Activated CD4-positive, alpha-beta T cell treated with anti-CD3 and anti-CD28 coated beads, Interleukin-2, Interleukin-4, amounts not matched to agents 100 ng/mL and 50 ng/mL, durations not matched to agents 16 hours and 8 hours (primary cell): ENCODE measurements around the gene PTPRR.
A peak's percentile ranks its signal among the peaks of the same experiment; 100 is the strongest.
"Not testable (repeated sequence)": the region's sequence is repeated elsewhere in the genome, so short reads cannot be mapped to it uniquely, and the experiment has no call there.

Experiments used
- DNase-seq: peaks from one replicate; pipeline ENCODE4 v3.0.0-alpha.2; 2020; ENCODE audit warnings: low spot score

PTPRR gene

GRCh38 chr12:70747445-70748260 lies 172.9 kb downstream of the PTPRR start:
- DNase-seq, result no peak

GRCh38 chr12:70745048-70745447 lies 175.5 kb downstream of the PTPRR start:
- no peak for DNase-seq

GRCh38 chr12:70744178-70744577 lies 176.4 kb downstream of the PTPRR start:
- no peak for DNase-seq

- DNase-seq, result no peak
These were observed 179.3 kb downstream of the PTPRR start for GRCh38 chr12:70741256-70741655.

- no peak for DNase-seq
These were observed 180.8 kb downstream of the PTPRR start for GRCh38 chr12:70739756-70740155.

GRCh38 chr12:70736351-70737133 lies 184.0 kb downstream of the PTPRR start:
- DNase-seq, result no peak

- DNase-seq, result not testable (repeated sequence)
These were observed 185.3 kb downstream of the PTPRR start for GRCh38 chr12:70735197-70735596.

GRCh38 chr12:70733385-70733784 lies 187.2 kb downstream of the PTPRR start:
- peak; percentile 43 for DNase-seq

- no peak for DNase-seq
These were observed 188.3 kb downstream of the PTPRR start for GRCh38 chr12:70732287-70732686.

- DNase-seq, result no peak
These were observed 189.8 kb downstream of the PTPRR start for GRCh38 chr12:70730675-70731180.

- no peak for DNase-seq
These were observed 196.1 kb downstream of the PTPRR start for GRCh38 chr12:70724444-70724843.

- no peak for DNase-seq
These were observed 197.8 kb downstream of the PTPRR start for GRCh38 chr12:70722584-70723343.

- DNase-seq, result no peak
These were observed 198.7 kb downstream of the PTPRR start for GRCh38 chr12:70721656-70722357.

GRCh38 chr12:70721216-70721615 lies 199.3 kb downstream of the PTPRR start:
- no peak for DNase-seq

- DNase-seq, result peak; percentile 24
These were observed 200.7 kb downstream of the PTPRR start for GRCh38 chr12:70719672-70720420.

GRCh38 chr12:70719071-70719470 lies 201.5 kb downstream of the PTPRR start:
- no peak for DNase-seq

GRCh38 chr12:70711831-70712230 lies 208.7 kb downstream of the PTPRR start:
- no peak for DNase-seq

GRCh38 chr12:70709022-70709421 lies 211.5 kb downstream of the PTPRR start:
- DNase-seq, result no peak

- DNase-seq, result no peak
These were observed 213.9 kb downstream of the PTPRR start for GRCh38 chr12:70706611-70707010.

GRCh38 chr12:70698345-70698744 lies 222.2 kb downstream of the PTPRR start:
- DNase-seq, result no peak
